PC-9 (cell line): Measurements from ENCODE around the gene ING3. TPM values are rescaled to one million over a fixed set of nuclear protein-coding genes. Genes with fewer than 3 reads are reported as not detected.

Source experiments
- BruUV-seq: library from RNA; stranded (reverse); fragments of 400-500 nt; replicated peaks from 2 replicates; lab custom pipeline; 2021; lab: Mats Ljungman, UMichigan
- CTCF ChIA-PET: fragments of 300-600 bp; sonication (Branson Sonifier 250); formaldehyde crosslinking; loops from one replicate; lab custom pipeline; 2022; ENCODE audit warnings: antibody characterized with exemption; lab: Charles Lee
- POLR2A ChIA-PET: fragments of 300-600 bp; sonication (Branson Sonifier 250); formaldehyde crosslinking; loops from one replicate; lab custom pipeline; 2022; ENCODE audit warnings: antibody characterized with exemption; ENCODE audit not compliant: unreplicated experiment; lab: Charles Lee
- DNase-seq, 2 experiments: peaks; one replicate each; pipeline versions ENCODE4 v3.0.0 to v3.0.0-alpha.2; 2015 to 2022; ENCODE audit warnings: mixed read lengths in 1 of 2
- H2AFZ ChIP-seq: fragments of 200-600 bp; sonication (generic); 2 replicates; pipeline ENCODE4 v1.8.1; 2017; ENCODE audit warnings: antibody characterized with exemption
- H3F3A ChIP-seq: fragments of 200-600 bp; sonication (generic); 2 replicates; pipeline ENCODE4 v1.8.1; 2017; ENCODE audit warnings: antibody characterized with exemption, mild to moderate bottlenecking, low read depth; ENCODE audit not compliant: insufficient read depth
- H3K27ac ChIP-seq: fragments of 200-600 bp; sonication (generic); 2 replicates; pipeline ENCODE4 v1.6.1; 2016; ENCODE audit warnings: mixed run types
- H3K27me3 ChIP-seq: fragments of 200-600 bp; sonication (generic); 2 replicates; pipeline ENCODE4 v1.6.1; 2016; ENCODE audit warnings: low read depth, mixed run types; ENCODE audit not compliant: insufficient read depth
- H3K36me3 ChIP-seq: fragments of 200-600 bp; sonication (generic); 2 replicates; pipeline ENCODE4 v1.6.1; 2016; ENCODE audit warnings: low read depth, mixed run types
- H3K4me1 ChIP-seq: fragments of 200-600 bp; sonication (generic); replicated peaks from 2 replicates; pipeline ENCODE4 v1.6.1; 2016; ENCODE audit warnings: mixed run types; ENCODE audit not compliant: insufficient read depth
- H3K4me2 ChIP-seq: fragments of 200-600 bp; sonication (generic); 2 replicates; pipeline ENCODE4 v1.6.1; 2017; ENCODE audit warnings: mixed run types
- H3K4me3 ChIP-seq: fragments of 200-600 bp; sonication (generic); 2 replicates; pipeline ENCODE4 v1.6.1; 2016; ENCODE audit warnings: mixed run types
- H3K79me2 ChIP-seq: fragments of 200-600 bp; sonication (generic); 2 replicates; pipeline ENCODE4 v1.6.1; 2017; ENCODE audit warnings: low read depth, mixed run types
- H3K9me2 ChIP-seq: fragments of 200-600 bp; sonication (generic); 2 replicates; pipeline ENCODE4 v1.8.1; 2017; ENCODE audit warnings: mild to moderate bottlenecking; ENCODE audit not compliant: insufficient read depth
- H3K9me3 ChIP-seq: fragments of 200-600 bp; sonication (generic); 2 replicates; pipeline ENCODE4 v1.8.1; 2016; ENCODE audit warnings: low read depth; ENCODE audit not compliant: insufficient read depth
- H4K20me1 ChIP-seq: fragments of 200-600 bp; sonication (generic); 2 replicates; pipeline ENCODE4 v1.8.1; 2017; ENCODE audit not compliant: insufficient read depth
- CTCF ChIP-seq: fragments of 200-600 bp; sonication (generic); conservative IDR thresholded peaks from 2 replicates; pipeline ENCODE4 v1.6.1; 2017; ENCODE audit warnings: mixed run types, antibody characterized with exemption, mild to moderate bottlenecking, moderate library complexity
- EZH2 ChIP-seq: fragments of 200-600 bp; sonication (generic); IDR thresholded peaks from 2 replicates; pipeline ENCODE4 v1.8.0; 2017; ENCODE audit warnings: antibody characterized with exemption, low read depth
- intact Hi-C: fragments of 100-400 bp; cut with micrococcal nuclease; formaldehyde crosslinking; loops from one replicate; pipeline ENCODE4 v1.10.0; 2022; ENCODE audit not compliant: unreplicated experiment
- total RNA-seq: library from RNA; stranded (reverse); gene quantifications from 2 replicates; pipeline ENCODE4 v1.2.3, GENCODE V29; 2021

The ING3 gene
- total RNA-seq, 1 experiment from 2014 or later = 16.4 TPM

- no peaks in the 10 kb centered on the region for H3K79me2 ChIP-seq
Observed at GRCh38 chr7:120920591-120921274, 29.8 kb upstream of the ING3 start.

GRCh38 chr7:120924837-120925236 is 25.7 kb upstream of the ING3 start:
- Histone ChIP-seq H3K9me3 (peaks cover 5% of the 10 kb centered on the region; the same call in 1 of the 2 replicates), H2AFZ (no peak overlapping the region), H3K27me3 (no peaks in the 10 kb centered on the region), H3F3A (no peaks in the 10 kb centered on the region), H3K4me3 (no peak overlapping the region), H4K20me1 (no peaks in the 10 kb centered on the region), H3K79me2 (no peaks in the 10 kb centered on the region), H3K27ac (no peak overlapping the region), H3K4me2 (no peak overlapping the region), H3K9me2 (no peaks in the 10 kb centered on the region; the same call in 1 of the 2 replicates), H3K36me3 (no peaks in the 10 kb centered on the region), H3K4me1 (peaks cover 18% of the 10 kb centered on the region)
- TF ChIP-seq CTCF = no peak
- no peak for TF ChIP-seq EZH2
- DNase-seq = no peak
- ChIA-PET POLR2A (no interaction called here), CTCF (no interaction called here)
- intact Hi-C loops = no loop called here
- no TSS peak for BruUV-seq

More at GRCh38 chr7:120920591-120921274, 29.8 kb upstream of the ING3 start:
- Histone ChIP-seq H3K27ac (no peak overlapping the region), H3K36me3 (no peaks in the 10 kb centered on the region), H3K9me3 (no peaks in the 10 kb centered on the region), H3K4me2 (no peak overlapping the region), H3K9me2 (no peaks in the 10 kb centered on the region), H3K27me3 (no peaks in the 10 kb centered on the region), H3F3A (no peaks in the 10 kb centered on the region), H3K4me1 (no peaks in the 10 kb centered on the region), H2AFZ (no peak overlapping the region), H3K4me3 (no peak overlapping the region), H4K20me1 (no peaks in the 10 kb centered on the region)
- TF ChIP-seq CTCF (no peak), EZH2 (no peak)
- no TSS peak for BruUV-seq
- CTCF ChIA-PET = interaction anchor here (0.5 kb wide), 1 partner anchor 225 kb away, joined by 4 read pairs; no protein-coding TSS in a partner anchor
- POLR2A ChIA-PET = interaction anchor here (0.6 kb wide), 1 partner anchor 387 kb away, joined by 3 read pairs; no protein-coding TSS in a partner anchor
- no peak for DNase-seq
- intact Hi-C loops = no loop called here

- no peak for TF ChIP-seq CTCF
- TF ChIP-seq EZH2 = no peak
- Histone ChIP-seq H3K36me3 (no peaks in the 10 kb centered on the region), H2AFZ (no peak overlapping the region), H4K20me1 (no peaks in the 10 kb centered on the region), H3F3A (no peaks in the 10 kb centered on the region), H3K27ac (no peak overlapping the region), H3K9me3 (peaks cover 5% of the 10 kb centered on the region; the same call in 1 of the 2 replicates), H3K4me3 (no peak overlapping the region), H3K4me1 (peaks cover 18% of the 10 kb centered on the region), H3K4me2 (no peak overlapping the region), H3K9me2 (no peaks in the 10 kb centered on the region; the same call in 1 of the 2 replicates), H3K27me3 (no peaks in the 10 kb centered on the region), H3K79me2 (no peaks in the 10 kb centered on the region)
- DNase-seq = no peak
- no TSS peak for BruUV-seq
- POLR2A ChIA-PET = no interaction called here
- intact Hi-C loops = no loop called here
- CTCF ChIA-PET = no interaction called here
Observed at GRCh38 chr7:120925392-120925791, 25.2 kb upstream of the ING3 start.
